Hindlimb muscle (tissue), 1 donor: ENCODE data around the gene MPO. TPM values are rescaled to one million over a fixed set of nuclear protein-coding genes. Genes with fewer than 3 reads are reported as not detected.

Experiments
- DNase-seq: peaks from one replicate; pipeline ENCODE4 v3.0.0-alpha.2; 2013
- polyA plus RNA-seq: library from polyadenylated mRNA; unstranded; fragments of 120-200 nt; gene quantifications from one replicate; pipeline ENCODE4 v1.2.1, GENCODE V29; 2013; ENCODE audit not compliant: insufficient read length

Gene MPO, protein sequence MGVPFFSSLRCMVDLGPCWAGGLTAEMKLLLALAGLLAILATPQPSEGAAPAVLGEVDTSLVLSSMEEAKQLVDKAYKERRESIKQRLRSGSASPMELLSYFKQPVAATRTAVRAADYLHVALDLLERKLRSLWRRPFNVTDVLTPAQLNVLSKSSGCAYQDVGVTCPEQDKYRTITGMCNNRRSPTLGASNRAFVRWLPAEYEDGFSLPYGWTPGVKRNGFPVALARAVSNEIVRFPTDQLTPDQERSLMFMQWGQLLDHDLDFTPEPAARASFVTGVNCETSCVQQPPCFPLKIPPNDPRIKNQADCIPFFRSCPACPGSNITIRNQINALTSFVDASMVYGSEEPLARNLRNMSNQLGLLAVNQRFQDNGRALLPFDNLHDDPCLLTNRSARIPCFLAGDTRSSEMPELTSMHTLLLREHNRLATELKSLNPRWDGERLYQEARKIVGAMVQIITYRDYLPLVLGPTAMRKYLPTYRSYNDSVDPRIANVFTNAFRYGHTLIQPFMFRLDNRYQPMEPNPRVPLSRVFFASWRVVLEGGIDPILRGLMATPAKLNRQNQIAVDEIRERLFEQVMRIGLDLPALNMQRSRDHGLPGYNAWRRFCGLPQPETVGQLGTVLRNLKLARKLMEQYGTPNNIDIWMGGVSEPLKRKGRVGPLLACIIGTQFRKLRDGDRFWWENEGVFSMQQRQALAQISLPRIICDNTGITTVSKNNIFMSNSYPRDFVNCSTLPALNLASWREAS
- polyA plus RNA-seq: 11.4 TPM

DNA sequence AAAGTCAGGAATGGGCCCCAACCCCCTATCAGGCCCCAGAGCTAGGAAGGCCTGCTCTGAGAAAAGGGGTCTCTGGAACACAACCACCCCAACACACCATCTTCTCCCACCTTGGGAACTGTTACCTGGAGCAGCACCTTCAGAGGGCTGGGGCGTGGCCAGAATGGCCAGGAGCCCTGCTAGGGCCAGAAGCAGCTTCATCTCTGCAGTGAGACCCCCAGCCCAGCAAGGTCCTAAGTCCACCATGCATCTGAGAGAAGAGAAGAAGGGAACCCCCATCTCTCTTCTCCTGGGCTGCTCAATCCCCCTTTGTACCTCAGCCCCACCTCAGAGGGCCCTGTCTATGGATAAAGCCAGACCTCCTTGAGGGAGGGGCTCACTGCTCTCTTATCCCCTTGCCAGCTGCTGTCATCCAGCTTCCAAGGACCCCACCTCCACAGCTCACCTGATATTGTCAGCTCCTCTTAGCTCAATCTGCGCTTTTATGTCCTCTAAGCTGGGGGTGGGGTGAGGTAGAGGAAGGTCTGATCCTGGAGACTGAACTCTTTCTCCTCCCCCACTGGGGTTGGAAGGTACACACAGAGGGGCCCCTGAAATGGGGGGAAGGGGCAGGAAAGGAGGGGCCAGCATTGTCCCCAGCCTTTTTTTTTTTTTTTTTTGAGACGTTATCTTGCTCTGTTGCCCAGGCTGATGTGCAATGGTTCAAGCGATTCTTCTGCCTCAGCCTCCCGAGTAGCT, at the start of gene MPO:
Gene MPO (minus strand): TSS at position 456 of the 738 bp plus-strand sequence. CDS start 177 bp downstream, at position 279.
- no peak for DNase-seq

DNA sequence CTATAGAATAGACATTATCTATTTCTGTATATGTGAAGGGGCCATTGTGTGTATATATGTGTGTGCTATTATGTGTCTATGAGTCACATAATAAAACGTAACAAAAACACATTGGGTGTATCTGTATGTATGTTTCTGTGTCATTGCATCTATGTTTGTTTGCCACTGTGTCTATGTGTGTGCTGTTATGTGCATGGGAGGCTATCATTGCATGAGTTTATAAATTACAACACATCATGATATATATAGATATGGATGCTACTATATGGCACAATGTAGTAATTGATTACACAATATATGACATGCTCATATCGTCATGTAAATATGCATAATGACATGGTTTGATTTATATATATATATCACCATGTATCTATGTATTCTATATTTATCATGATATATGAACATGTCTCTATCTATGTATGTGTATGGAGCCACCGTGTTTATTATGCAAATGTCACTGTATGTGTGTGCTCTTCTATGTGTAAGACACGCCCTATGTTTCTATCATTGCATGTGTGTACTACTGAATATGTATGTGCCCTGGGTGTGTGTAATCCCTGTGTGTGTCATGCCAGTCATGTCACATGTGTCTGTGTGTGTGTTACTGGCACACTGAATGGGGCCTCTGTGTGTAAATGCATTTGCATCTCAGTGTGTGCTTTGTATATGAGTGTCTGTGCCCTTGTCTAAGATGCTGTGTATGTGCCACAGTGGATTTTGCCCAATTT, 49.2 kb upstream of the MPO start:
- DNase-seq: no peak

DNA sequence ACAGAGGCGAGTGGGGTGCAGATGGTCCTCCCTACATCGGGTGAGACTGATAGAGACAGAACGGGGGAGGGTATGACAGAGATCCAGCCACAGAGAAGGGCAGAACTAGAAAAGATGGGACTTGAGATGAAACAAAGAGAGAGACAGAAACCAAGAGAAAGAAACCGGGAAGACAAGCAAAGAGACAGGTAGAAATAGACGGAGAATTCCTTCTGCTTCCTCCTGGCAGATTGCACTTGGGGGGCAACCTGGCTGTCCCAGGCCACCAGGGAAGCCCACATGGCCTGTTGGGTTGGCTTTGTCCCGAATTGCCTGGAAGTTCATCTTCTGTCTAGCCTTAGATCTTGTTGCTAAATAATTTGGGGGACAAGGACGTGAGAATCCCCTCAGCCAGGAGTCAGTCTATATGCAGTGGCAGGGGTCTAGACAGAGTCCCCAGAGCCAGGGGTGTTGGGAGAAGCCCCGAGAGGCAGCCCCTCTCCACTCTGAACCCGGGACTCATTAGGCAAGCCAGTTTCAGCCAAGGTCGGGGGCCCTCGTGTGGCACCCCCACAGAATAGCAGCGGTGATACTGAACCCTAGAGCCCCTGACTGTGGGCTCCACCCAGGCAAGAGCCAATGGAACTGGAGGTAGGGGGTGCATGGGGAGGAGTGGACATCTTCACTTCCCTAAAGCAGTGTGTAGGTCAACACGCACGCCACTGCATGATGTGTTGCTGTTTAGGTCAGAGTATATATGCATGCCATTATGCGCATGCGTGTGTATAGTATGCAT, 48.5 kb upstream of the MPO start:
- DNase-seq: no peak

DNA sequence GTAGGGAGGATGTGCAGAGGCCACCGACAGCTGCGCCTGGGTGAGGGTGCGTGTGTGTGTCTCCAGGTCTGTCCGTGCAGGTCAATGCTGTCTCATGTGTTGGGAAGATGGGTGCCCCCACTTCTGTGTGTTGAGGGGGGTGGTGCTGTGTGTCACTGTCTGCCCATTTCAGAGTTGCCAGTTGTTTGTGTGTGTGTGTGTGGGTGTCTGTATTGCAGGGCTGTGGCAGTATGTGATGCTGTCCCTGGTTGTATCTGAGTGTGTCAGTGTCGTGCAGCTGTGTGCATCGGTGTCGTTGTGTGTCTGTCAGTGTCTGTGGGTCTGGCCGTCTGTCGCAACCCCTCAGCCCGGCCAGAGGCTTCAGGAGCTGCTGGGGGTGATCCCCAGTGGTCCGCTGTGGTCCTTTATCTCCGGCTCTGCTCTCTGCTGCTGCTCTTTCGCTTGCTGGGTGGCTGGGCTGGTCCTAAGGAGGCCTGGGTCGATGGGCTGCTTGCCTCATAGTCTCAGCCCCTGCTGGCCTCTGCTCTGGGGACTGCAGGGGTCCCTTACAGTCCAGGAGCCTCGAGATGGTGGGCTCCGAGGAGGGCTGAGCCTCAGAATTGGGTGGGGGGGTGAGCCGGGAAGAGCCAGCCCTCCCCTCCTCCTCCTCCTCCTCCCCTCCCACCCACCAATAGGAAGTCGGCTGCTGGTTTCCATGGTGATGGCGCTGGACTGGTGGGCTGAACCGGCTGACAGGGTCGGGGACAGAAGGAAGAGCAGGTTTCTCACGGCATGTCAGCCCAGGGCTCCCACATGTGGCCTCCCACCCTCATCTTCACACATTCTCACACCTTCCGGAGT, 47.7 kb upstream of the MPO start, which contains the start of gene TSPOAP1:
Gene TSPOAP1 (minus strand): TSS at position 601 of the 840 bp plus-strand sequence. CDS start 875 bp downstream, outside the sequence.
- DNase-seq: no peak

DNA sequence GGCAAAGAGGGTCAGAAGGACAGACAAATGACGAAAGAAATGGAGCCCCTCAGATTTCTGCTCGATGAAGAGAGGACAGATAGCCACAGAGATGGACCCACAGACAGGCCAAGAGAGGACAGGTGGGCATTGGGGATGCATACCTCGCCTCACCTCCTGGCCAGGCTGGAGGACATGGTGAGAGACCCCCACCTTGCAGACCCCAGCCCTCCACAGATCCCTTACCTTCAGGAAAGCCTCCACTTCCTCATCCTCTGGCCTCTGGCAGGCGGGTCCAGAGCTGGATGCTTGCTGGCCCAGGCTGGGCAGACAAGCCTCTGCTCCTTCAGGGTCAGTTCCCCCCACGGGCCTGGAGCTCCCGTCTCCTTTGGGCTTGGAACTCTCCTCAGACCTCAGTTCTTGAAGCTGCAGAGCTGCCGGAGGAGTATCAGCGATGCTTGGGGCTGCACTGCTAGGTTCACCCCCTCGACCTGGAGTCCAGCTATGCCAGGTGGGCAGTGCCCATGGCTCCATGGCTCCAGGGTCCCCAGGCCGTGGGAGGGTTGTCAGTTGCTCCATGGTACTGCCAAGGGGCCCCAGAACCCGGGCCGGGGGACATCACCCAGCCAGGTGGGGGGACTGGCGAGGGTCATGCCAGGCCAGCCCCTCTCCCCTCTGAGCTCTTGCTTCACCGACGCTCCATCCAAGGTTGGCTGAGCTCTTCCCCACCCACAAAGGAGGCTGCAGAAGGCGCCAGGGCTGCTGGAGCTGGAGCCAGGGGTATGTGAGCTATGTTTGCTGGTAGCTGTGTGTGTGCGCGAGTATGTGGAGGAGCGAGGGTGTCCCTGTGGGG, 46.8 kb upstream of the MPO start:
- no peak for DNase-seq

DNA sequence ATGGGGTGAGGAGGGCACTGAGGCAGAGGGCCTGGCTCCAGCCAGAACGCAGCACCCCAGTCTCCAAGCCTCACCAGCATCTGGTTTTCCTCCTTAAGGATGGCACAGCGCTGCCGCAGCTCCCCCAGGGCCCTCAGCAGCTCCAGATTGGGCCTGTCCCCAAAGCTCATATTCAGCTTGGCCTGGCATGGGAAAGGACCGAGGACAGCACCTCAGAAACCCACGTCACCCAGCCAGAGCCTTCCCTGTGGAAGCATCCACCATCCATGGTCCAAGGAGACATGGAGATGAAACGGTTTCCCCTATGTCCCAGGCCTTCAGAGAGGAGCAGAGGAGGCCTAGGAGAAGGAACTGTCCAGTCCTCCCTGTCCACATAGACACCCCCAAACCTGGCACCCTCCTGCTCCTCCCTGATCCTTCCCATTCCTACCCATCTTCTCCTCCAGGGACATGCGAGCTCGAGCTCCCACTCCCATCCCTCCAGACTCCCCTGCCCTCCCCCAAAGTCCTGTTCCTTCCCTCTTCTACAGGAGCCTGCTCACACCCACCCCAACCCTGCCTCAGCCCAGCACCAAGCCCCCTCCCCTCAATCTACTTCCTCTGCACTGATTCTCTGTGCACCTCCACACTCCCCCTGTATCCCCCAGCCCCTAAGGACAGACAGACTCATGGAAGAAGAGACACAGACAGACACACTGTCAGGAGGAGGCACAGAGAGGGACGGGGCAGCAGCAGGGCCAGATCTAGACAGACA, 46.1 kb upstream of the MPO start:
- DNase-seq: no peak

DNA sequence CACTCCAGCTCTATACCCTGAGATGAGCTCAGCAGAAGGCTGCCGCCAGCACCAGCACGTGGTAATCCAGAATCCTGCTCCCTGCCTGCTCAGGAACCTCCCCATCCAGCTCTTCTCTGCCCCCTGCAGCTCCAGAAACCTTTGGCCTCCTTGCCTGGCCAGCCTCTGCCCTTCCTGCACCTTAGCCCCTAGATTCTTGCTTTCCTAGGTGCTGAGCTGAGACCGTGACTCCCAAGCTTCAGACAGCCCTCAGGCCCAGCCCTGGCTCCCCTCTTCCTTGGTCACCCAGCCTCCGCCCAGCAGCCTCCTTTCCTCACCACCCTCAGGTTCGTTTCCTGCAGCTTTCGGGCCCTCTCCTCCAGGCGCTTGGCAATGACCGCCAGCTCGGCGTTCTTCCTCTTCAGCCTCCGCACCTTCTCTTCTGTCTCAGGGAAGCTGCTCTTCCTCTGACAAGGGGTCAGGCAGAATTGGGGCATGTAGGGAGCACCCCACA, 45.3 kb upstream of the MPO start:
- DNase-seq: no peak

DNA sequence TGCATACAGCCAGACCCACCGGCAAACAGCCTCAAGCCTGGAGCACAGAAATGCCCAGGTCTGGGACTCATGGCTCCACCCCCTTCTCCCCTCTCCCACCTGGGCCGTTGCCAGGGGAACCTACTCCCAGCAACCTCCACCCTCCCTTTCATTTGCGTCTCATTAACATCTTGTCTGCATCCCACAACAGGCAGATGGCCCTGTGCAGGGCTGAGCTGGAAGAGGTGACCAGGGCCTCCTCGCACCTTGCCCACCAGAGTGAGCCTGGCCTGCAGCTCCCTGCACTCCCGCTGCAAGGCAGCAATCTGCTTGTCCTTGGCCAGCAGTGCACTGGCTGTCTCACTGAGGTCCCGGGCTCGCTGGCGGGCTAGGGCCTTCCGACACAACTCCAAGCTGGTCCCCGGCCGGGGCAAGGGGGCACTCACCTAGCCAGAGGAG, 44.6 kb upstream of the MPO start:
- DNase-seq: no peak

DNA sequence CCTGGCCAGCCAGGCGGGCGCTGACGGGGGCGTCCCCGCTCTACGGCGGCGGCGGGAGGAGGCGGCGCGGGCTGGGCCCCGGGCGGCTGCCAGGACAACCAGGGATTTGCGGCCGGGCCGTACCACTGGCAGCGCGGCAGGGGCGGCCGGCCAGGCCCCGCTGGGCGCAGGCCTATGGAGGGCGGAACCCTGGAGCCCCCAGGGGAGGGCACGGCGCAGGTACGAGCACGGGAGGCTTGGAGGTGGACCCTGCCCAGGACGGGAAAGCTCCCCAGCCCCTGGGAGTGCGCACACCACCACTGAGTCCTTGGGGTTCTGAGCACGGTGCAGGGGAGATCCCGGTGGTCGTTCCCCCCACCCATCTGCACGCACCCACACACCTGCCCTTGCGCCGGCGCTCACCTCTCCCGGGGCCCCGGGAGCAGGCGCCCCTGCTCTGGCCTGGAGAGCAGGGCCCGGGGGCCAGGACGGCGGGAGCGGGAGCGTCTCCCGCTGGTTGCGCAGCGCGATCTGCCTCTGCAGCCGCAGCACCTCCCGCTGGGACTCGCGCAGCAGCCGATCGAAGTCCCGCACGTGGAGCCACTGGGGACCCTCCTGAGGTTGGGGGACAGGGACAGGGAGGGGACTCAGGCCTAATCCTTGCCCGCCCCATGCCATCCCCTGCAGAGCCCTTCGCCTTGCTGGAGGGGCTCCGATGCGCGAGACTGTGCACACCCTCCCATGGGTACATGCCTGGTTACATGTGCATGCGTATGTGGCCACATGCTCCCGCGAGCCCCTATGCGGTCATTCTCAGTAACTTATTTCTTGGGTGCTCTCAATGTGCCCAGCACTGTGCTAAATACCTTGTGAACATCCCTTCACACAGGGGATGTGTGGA, 43.9 kb upstream of the MPO start:
- no peak for DNase-seq

DNA sequence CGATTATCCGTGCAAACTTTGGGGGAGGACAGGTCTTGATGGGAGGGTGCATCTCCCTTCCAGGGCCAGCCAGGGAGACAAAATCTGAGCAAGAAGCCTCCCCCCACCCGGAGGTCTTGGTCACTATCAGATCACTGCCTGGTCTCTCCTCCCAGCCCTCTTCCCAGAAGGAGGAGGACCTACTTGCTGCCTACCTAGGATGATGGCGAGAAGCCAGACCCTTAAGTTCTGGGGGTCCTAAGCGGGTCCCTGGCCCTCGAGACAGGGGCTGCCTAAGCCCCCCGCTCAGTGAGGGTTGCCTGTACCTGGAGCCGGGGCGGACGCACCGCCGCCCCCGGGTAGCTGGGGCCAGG, 43.3 kb upstream of the MPO start:
- no peak for DNase-seq

DNA sequence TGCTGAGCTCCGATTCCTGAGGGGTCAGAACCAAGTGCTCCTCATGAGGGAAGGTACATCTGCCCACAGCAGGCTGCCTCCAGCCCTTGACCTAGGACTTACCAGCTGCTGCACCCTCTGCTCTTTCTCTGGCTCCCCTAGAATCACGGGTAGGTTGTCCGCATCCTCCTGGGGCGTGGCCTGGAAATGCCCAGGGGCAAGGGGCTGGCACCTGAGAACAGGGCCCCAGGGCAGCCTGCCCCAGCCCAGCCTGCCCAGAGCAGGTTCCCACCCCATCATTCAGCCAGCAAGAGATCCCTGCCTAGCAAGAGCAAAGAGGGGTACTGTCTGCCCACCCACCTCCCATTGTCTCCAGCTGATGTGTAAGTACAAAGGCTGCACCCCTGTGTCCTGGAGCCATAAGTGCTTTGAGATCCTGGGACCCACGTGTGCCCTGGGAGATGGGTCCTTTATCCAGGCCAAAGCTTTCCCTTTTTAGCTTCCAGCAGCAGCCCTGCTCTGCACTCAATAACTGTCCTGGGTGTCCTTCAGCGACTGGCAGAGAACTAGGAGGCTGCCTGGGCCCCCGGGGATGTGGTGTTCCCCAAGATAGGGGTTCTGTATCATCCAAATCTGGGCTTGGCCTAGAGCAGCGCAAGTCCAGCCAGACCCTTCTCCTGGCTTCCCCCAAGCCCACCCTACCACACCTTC, 42.8 kb upstream of the MPO start:
- no peak for DNase-seq

DNA sequence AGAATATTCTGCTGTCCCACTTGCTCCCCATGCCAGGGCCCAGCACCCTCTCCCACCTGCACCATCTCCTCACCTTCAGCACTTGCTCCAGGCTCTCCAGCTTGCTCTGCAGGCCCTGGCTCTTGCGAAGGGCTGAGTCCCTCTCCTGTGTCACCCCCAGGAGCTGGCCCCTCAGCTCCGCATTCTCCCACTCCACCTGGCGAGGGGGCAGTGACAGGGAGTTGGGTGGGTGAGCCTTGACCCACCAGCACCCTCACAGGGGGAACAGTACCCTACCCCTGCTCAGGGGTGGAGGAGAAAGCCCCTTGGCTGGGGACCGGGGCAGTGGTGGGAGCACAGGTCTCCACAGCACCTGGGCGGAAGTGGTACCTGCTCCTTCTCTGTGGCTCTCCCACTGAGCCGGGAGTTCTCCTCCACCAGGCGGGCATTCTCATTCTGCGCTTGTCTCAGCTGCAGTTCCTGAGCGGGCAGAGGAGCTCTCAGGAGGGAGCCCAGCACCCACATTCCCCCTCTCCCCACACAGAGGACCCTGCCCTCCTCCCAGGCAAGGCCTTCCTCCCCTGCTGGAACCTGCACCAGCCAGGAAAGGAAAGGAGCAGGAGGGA, 41.9 kb upstream of the MPO start:
- DNase-seq: no peak

DNA sequence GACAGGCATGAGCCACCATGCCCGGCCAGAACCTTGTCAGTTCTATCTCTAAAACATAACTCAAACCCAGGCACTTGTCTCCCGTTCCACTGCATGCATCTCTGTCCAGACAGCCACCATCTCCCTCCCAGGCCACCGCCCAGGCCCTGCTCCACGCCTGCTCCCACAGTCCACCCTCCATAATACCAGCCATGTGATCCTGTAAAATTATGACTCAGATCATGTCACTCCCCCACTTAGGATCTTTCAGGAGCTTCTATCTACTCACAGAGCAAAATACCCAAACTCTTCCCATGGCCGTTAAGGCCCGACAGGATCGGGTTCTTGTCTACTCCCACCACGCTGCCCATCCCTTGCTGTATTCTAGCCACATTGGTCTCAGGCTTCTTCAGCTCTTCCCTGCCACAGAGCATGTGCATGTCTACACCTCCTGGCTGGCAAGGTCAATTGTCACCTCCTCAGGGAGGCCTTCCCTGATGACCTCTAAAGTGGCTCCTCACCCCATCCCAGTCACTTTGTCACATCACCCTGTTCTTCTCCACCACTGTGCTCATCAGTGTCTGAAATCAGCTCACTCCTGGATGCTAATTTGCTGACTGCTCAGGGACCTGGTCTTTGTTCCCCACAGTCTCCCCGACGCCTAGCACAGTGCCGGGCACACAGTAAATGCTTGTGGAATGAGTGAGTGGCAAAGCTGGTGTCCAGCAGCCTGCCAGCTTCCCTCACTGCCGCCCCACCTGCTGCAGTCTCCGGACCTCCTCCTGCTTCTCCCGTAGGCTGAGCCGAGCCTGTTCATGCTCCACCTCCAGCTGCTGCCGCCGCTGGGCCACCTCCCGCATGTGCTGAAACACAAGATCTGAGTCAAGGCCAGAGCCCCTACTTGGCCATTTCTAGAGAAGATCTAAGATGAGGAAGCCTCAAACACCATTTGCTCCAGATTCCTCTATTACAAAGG, 41.1 kb upstream of the MPO start:
- DNase-seq: no peak

DNA sequence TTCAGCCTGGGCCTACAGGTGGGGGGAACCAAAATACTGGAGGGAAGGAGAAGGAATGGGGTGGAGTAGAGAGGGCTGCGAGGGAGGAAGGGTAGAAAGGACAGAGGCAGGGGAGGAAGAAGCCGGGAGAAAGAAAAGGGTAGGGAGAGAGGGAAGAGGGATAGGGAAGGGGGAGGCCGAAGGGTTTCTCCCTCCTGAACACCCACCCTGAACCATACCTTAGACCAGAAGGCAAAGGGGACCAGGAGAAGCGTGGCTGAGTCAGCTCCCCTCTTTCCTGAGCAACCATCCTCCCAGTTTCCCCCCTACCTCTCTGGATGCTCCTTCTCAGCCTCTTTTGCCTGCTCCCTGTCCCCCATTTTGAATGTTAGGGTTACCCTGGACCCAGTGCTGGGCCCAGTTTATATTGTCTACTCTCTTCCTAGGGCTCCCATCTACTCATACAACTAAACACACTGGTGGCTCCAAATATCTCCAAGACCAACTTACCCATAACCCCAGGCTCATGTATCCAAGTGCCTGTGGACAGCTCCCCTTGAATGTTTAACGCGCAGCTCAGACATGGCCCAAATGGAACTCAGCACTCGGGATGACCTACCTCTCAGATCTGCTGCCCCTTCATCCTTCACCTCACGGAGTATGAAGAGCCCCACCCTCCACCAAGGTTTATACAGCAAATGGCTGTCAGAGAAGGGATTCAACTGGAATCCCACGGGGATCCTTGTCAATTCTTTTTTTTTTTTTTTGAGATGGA, 40.0 kb upstream of the MPO start:
- DNase-seq: no peak

DNA sequence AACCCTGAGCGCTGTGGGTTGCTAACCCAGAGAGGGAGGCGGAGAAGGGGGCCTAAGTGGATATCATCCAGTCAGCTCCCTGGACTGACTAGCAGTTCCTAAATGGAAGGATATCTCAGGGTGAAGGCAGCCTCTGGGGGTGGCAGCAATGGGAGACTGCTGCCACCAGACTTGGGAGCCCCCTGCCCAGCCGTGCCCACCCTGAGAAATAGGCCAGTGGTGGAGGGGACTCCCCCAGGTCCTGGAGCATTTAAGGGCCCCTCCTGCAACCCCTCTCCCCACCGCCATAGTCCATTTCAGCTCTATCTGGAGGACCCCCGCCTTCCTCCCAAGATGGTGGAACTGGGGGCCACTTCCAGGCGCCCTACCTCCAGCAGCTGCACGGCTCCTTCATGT, 39.4 kb upstream of the MPO start:
- no peak for DNase-seq
